ENCODE results near the gene MRPL3. TPM values are rescaled to one million over a fixed set of nuclear protein-coding genes. Genes with fewer than 3 reads are reported as not detected.
"Not testable (repeated sequence)": the region's sequence is repeated elsewhere in the genome, so short reads cannot be mapped to it uniquely, and the experiment has no call there.

The MRPL3 gene
- total RNA-seq, 1 donor from 2014 or later, result 90.5 TPM

GRCh38 chr3:131494706-131495105 lies 8.1 kb downstream of the MRPL3 start:
- no peak for DNase-seq

DNA sequence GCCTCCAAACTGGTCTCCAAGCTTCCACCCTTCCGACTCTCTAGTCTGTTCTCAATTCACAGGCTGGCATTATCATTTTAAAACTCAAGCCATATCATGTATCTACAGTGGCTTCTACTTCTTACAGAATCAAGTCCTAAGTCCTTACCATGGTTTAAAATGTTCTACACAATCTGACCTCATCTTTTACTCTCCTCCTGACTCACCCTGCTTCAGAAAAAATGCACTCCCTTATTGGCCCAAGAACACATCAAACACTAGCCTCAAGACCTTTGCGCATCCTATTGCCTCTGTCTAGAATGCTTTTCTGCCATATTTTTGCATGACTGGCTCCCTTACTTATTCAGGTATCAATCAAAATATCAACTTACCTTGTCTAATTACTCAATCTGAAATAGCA lies 11.0 kb downstream of the MRPL3 start:
- DNase-seq, result no peak

DNA sequence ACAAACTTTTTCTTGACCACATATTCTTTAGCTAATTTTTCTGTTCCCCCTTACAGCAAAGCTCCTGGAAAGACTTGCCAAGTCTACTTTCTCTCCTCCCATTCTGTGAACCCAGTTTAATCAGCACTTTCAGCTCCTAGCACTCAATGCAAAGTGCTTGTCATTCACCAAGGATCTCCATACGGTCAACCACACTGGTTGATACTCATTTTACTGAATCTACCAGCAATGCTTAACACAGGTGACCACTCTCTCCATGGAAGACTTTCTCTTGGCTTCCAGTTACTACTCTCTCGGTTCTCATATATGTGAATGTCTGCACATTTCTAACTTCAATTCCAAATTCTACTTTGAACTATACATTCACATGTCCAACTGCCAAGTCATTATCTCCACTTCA lies 11.7 kb downstream of the MRPL3 start:
- no peak for DNase-seq

DNA sequence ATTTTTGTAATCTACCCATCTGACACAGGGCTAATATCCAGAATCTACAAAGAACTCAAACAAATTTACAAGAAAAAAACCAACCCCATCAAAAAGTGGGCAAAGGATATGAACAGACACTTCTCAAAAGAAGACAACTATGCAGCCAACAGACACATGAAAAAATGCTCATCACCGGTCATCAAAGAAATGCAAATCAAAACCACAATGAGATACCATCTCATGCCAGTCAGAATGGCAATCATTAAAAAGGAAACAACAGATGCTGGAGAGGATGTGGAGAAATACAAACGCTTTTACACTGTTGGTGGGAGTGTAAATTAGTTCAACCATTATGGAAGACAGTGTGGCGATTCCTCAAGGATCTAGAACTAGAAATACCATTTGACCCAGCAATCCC lies 16.2 kb downstream of the MRPL3 start:
- not testable (repeated sequence) for DNase-seq

GRCh38 chr3:131485119-131485518 lies 17.7 kb downstream of the MRPL3 start:
- no peak for DNase-seq

GRCh38 chr3:131484496-131485111 lies 18.2 kb downstream of the MRPL3 start:
- no peak for DNase-seq

GRCh38 chr3:131480116-131480515 lies 22.7 kb downstream of the MRPL3 start:
- DNase-seq, result no peak

- no peak for DNase-seq
These were observed 25.0 kb downstream of the MRPL3 start for GRCh38 chr3:131477813-131478212.

- DNase-seq, result no peak
These were observed 28.7 kb downstream of the MRPL3 start for GRCh38 chr3:131474115-131474514.

- DNase-seq, result no peak
These were observed 32.4 kb downstream of the MRPL3 start for GRCh38 chr3:131470377-131470776.

GRCh38 chr3:131458653-131459052 lies 44.1 kb downstream of the MRPL3 start:
- no peak for DNase-seq

- DNase-seq, result no peak
These were observed 45.6 kb downstream of the MRPL3 start for GRCh38 chr3:131457220-131457619.

DNA sequence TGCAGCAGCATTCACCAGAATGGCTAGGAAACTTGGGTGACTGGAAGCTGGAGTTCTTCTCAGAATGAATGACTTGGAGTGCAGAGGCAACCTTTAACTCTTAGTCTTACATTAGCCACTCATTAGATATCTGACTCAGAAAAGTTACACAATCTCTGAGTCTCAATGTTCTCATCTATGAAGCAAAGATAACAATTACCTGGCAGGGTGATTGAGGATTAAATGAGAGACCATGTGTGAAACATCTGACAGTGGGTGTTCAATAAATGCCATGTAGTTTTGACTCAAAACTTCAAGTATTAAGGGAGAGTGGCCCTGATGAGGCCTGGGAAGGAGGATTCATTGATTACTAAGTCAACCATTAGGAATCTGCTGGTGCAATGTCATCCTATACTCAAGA lies 48.3 kb downstream of the MRPL3 start:
- no peak for DNase-seq

DNA sequence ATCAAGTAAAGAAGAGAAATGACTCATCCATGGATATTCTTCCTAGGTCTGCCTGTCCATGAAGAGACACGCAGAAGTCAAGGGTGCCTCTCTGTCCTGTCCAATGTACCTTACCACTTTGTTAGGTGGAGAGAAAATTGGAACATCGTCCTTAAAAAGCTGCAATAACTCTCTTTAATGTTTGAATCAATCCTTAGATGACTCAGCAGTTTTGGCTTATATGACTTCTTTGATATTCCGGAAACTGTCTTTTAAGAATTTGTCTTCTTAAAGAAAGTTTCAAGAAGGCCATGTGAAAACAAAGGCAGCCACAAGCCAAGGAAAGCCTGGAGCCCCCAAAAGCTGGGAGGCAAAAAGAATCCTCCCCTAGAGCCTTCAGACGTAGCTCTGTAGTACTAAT lies 49.2 kb downstream of the MRPL3 start:
- no peak for DNase-seq

DNA sequence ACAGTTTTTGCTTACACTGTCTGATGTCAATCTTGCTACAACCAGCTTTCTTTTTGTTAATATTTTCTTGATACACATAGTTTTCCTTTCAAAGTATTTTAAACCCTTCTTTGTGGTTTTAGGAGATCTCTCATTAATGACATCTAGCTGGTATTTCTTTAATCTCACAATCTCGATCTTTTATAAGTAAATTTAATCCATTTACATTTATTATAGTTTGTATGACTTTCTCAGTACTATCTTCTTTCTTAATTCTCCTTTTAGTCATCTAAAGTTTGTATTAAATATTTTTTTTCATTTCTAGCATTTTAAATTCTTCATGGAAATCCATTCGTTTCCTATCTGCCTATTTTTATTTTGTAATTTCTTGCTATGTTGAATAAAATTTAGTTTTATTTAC lies 55.4 kb downstream of the MRPL3 start:
- no peak for DNase-seq

- no peak for DNase-seq
These were observed 58.6 kb downstream of the MRPL3 start for GRCh38 chr3:131444180-131444579.

DNA sequence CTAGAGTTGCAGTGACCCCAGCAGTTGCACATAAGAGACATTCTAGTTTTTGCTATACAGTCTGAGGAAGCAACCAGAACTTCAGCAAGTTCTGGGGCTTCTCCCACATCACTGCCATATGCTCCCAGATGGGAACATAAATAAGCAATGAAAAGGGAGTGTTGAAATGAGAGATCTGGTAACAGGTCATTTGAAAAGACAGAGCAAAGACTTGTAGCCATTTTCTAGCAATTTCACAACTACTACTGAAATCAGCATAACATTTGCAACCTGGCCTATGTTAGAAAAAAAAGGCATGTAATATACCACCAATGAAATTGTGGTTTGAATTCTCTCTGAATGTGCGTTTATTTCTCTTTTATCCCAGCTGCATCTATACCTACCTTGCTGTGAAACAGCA lies 63.7 kb downstream of the MRPL3 start:
- no peak for DNase-seq

DNA sequence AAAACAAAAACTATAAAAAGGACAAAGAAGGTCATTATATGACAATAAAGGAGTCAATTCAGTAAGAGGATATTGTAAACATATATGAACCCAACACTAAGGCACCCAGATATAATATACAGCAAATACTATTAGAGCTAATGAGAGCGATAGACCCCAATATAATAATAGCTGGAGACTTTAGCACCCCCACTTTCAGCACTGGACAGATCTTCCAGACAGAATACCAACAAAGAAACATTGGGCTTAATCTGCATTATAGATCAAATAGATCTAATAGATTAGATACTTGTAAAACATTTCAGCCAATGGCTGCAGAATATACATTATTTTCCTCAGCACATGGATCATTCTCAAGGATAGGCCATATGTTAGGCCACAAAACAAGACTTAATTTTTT lies 67.8 kb downstream of the MRPL3 start:
- DNase-seq, result no peak

- no peak for DNase-seq
These were observed 70.3 kb downstream of the MRPL3 start for GRCh38 chr3:131432441-131432840.

DNA sequence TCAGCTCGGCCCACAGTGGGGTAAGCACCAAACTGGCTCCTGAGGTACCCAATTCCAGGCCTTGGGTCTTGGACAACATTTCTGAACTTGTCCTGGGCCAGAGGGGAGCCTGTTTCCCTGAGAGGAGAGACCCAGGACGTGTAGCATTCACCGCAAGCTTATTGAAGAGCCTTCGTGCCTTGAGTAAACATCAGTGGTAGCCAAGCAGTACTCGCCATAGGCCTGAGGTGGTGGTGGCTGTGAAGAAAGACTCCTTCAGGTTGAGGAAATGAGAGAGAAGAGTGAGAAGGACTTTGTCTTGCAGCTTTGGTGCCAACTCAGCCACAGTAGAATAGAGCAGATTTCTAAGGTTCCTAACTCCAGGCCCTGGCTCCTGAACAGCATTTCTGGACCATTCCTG lies 71.0 kb downstream of the MRPL3 start:
- no peak for DNase-seq

DNA sequence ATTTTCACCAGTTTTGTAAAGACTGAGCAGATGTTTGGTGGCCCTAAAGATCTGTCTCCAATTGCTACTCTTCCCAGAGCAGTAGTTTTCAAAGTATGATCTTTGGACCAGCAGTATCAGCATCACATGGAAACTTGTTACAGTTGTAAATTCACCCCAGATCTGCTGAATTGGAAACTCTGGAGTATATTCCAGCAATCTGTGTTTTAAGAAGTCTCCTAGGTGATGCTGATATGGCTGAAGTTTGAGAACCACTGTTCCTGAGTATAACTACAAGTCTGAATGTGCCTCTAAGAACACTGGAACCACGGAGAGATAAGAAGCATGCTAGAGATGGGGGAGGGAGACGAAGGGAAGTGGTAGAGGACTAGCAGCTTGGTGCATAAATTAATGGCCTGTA lies 75.5 kb downstream of the MRPL3 start:
- no peak for DNase-seq

DNA sequence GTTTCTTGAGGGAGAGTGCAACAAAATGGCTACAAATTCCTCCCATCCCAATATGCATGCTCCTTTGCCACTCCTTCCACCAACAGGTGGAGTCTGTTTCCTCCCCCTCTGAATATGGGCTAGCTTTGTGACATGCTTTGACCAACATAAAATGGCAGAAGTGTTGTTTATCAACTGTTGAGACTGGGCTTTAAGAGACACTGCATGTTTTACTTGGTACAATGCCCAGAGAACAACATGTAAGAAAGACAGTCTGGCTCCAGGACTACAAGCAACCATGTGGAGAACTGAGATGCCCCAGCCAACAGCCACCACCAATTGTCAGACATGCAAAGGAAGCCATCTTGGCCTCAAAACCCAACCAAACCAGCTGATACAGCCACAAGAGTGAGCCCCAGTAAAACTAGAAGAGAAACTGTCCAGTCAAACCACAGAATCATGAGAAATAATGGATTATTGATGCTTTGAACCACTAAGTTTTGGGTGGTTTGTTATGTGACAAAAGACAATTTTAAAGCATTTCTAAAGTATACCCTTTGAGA lies 80.7 kb downstream of the MRPL3 start:
- DNase-seq, result no peak

GRCh38 chr3:131421301-131421700 lies 81.5 kb downstream of the MRPL3 start:
- DNase-seq, result no peak

GRCh38 chr3:131417751-131418150 lies 85.0 kb downstream of the MRPL3 start:
- no peak for DNase-seq

All from tongue (tissue), 2 donors.